Kidney capillary endothelial cell (primary cell): Measurements from ENCODE around the gene FNBP1L.

Source experiments
- DNase-seq: peaks from one replicate; pipeline ENCODE4 v3.0.0-alpha.2; 2018; ENCODE audit warnings: low spot score

FNBP1L gene

GRCh38 chr1:93447481-93448291 lies at the start of gene FNBP1L:
Gene FNBP1L (plus strand): TSS chr1:93448118. CDS start chr1:93448282, 164 bp downstream.
- DNase-seq = peak; percentile 25

DNA sequence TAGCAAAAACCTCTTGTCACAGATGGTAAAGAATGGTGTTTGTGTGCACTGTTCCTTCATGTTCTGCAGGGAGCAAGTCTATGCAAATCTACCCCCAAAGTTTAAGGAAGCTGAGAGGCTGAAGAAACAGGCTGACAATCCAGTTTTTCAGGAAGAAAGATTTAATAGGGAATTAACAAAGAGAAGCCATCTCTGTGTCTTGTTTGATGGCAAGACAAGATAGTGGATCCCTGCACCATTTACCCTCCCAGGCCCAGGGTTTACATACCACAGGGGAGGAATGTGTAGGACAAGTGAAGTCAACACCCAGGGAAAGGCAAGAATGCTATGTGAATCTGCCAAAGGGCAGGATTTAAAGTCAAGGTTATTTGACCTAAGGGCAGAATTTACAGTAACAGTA lies 48.1 kb upstream of the FNBP1L start:
- no peak for DNase-seq

GRCh38 chr1:93408203-93408602 lies 39.7 kb upstream of the FNBP1L start:
- DNase-seq = no peak

DNA sequence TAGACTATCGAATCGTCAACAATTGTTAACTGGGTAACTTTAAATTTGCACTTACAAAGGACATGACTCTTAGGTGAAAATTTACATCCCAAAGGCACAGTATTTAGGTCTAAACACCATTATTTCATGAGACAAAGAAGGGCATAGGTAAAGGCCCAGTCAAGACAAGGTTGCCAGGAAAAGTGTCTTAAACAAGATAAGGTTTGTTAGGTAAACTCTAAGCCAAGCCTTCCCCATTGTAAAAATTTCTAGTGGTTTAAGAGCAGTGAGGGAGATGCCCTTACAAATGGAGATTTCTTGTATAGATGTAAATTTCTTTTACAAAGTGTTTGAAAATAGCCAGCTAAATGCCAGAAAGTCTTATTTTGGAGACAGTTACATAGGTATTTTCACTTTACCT lies 36.9 kb upstream of the FNBP1L start:
- DNase-seq = no peak

GRCh38 chr1:93414749-93415148 lies 33.2 kb upstream of the FNBP1L start:
- DNase-seq = no peak

DNA sequence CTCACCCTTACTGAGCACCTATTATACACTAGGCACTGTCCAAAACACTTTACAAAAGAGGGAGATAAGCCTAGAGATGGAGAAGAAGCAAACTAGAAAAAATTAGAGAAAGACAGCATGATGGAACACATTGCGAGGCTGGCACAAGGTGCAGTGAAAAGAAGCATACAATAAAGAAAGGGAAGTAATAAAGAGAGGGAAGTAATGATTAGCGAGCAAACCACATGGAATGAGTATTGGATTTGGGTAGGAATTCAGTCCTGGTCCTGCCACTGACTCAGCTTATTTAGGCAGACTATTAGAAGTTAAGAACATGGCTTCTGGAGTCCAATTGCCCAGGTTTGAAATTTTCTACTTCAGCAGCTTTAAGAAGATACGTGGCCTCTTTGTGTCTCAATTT lies 32.6 kb upstream of the FNBP1L start:
- no peak for DNase-seq

GRCh38 chr1:93416183-93416582 lies 31.7 kb upstream of the FNBP1L start:
- no peak for DNase-seq

GRCh38 chr1:93419344-93419743 lies 28.6 kb upstream of the FNBP1L start:
- DNase-seq = no peak

- no peak for DNase-seq
Measured at GRCh38 chr1:93420400-93420799, 27.5 kb upstream of the FNBP1L start.

- no peak for DNase-seq
Measured at GRCh38 chr1:93426181-93426580, 21.7 kb upstream of the FNBP1L start.

GRCh38 chr1:93427656-93428055 lies 20.3 kb upstream of the FNBP1L start:
- no peak for DNase-seq

DNA sequence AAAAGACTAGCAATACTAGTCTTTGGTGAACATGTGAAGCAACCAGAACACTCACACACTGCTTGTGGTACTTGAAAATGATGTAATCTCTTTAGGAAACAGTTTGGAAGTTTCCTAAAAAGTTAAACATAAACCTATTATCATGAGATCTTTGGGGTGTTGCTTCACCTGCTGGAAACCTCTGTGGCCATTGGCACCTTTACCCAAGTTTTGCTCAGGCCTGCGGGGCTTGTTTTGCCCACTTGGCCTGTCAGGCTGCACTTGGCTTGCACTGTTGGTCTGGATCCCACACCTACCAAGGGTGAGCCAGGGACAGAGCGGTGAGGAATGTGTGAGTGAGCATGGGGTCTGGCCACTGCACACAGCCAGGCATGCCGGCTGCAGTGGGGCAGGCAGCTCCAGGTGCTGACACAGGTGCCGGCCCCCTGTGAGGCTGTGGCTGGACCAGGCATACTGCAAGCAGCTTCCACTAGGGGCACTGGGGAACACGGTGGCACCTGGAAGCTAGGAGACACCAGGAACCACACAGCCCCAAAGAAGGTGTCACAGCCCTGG lies 14.4 kb upstream of the FNBP1L start:
- DNase-seq = no peak

DNA sequence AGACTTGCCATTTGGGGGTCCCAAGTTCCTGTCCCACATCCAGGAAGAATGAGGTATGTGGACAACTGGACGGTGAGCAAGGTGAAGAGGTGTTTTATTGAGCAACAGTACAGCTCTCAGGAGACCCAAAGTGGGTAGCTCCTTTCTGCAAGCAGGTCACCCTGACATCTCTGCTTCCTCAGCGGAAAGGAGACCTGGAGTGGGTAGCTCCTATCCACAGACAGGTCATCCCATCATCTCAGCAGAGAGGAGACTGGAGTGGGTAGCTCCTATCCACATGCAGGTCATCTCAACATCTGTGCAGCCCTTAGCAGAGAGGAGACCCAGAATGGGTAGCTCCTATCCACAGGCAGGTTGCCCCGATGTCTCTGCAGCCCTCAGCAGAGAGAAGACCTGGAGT lies 13.8 kb upstream of the FNBP1L start:
- DNase-seq = no peak

DNA sequence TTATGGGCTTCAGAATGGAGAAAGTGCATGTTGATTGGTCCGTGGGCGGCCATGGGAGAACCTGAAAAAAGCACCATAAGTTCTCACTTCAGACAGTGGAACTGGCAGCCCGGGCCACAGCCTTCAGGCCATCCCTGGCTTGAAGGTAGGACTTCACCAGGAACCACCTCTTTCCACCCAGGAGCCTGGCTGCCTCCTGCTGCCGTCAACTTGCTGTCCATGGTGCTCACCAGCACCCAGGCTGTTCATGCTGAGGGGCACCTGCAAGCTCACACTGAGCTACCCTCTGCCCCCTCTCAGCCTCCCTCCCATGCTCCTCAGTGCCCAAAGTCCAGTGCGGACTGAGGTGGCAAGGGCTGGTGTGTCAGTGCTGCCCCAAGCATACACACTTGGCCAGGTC lies 12.9 kb upstream of the FNBP1L start:
- DNase-seq = no peak

GRCh38 chr1:93435443-93435842 lies 12.5 kb upstream of the FNBP1L start:
- no peak for DNase-seq

- DNase-seq = no peak
Measured at GRCh38 chr1:93436496-93436895, 11.4 kb upstream of the FNBP1L start.

GRCh38 chr1:93437976-93438605 lies 9.8 kb upstream of the FNBP1L start:
- DNase-seq = peak; percentile 60

DNA sequence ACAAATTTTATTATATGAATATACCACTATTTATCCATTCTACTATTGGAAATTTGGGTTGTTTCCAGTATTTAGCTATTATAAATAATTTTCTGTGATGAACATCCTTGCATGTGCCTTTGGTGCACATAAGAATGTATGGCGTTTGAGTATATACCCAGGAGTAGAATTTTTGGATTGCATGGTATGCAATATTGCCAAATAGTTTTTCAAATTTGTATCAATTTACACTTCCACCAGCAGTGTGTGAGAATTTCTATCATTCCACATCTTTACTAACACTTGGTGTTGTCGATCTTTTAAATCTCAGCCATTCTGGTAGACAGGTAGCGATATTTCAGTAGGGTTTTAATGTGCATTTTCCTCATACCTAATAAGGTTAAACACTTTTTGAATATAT lies 9.2 kb upstream of the FNBP1L start:
- no peak for DNase-seq

- no peak for DNase-seq
Measured at GRCh38 chr1:93440272-93440671, 7.6 kb upstream of the FNBP1L start.

GRCh38 chr1:93440706-93441105 lies 7.2 kb upstream of the FNBP1L start:
- DNase-seq = no peak

GRCh38 chr1:93441589-93441988 lies 6.3 kb upstream of the FNBP1L start:
- DNase-seq = no peak

- DNase-seq = no peak
Measured at GRCh38 chr1:93442008-93442666, 5.8 kb upstream of the FNBP1L start.

DNA sequence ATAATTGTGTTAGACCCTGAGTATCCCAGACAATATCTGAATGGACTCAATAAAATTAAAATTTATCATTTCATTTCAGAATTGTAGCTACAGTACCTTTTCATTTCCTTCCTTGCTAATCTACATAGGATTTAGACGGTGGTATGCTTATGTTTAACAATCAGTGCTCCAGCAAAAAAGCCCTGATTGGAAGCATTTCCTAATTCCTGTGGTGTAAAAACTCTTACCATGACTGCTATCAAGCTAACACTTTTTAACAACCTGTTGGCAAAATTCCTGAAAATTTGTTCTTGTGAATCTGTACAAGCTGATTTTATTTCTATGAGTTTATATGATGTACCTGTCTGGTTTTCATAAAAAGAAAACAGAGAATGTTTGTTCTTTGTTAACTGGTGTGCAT lies 5.2 kb upstream of the FNBP1L start:
- DNase-seq = no peak
